ENCODE results near the gene TMEM114. TPM values are rescaled to one million over a fixed set of nuclear protein-coding genes. Genes with fewer than 3 reads are reported as not detected.

TMEM114 gene
- polyA plus RNA-seq, 1 donor from 2014 or later, result 0.62 TPM

- TF ChIP-seq MXI1 (conservative IDR thresholded peaks at IDR 0.05; ENCODE audit: poor library complexity, severe bottlenecking), result no peak
- no peak for TF ChIP-seq RAD21 (conservative IDR thresholded peaks at IDR 0.05)
- TF ChIP-seq CTCF (IDR thresholded peaks at IDR 0.05; ENCODE audit: poor library complexity, severe bottlenecking), result no peak
- no peak for TF ChIP-seq REST (IDR thresholded peaks at IDR 0.05; ENCODE audit: borderline replicate concordance)
- no peaks in the 10 kb centered on the region for H3K79me2 ChIP-seq (replicated peaks; ENCODE audit: insufficient read depth, low read length)
- H3K4me2 ChIP-seq (ENCODE audit: low read length), result no peak overlapping the region
- no peaks in the 10 kb centered on the region for H3K9me3 ChIP-seq (ENCODE audit: low read length)
- H2AFZ ChIP-seq (ENCODE audit: low read depth, low read length), result no peak overlapping the region
- no peaks in the 10 kb centered on the region for H3F3A ChIP-seq (ENCODE audit: insufficient read depth, low read length, poor library complexity, severe bottlenecking)
- no peak overlapping the region for H3K9ac ChIP-seq (ENCODE audit: low read length)
- H4K20me1 ChIP-seq (ENCODE audit: insufficient read depth), result no peaks in the 10 kb centered on the region
- H3K9me2 ChIP-seq (ENCODE audit: insufficient read depth, low read length), result no peaks in the 10 kb centered on the region
- H3K27me3 ChIP-seq (ENCODE audit: insufficient read depth, low read depth, low read length), result no peaks in the 10 kb centered on the region
- H3K4me3 ChIP-seq (ENCODE audit: low read length), result no peak overlapping the region
- no peak overlapping the region for H3K27ac ChIP-seq (ENCODE audit: low read length)
- H3K36me3 ChIP-seq (ENCODE audit: insufficient read depth, low read length), result no peaks in the 10 kb centered on the region
These were observed 15.2 kb upstream of the TMEM114 start for GRCh38 chr16:8605554-8605953.

- no peak for TF ChIP-seq CTCF (IDR thresholded peaks at IDR 0.05; ENCODE audit: poor library complexity, severe bottlenecking)
- TF ChIP-seq RAD21 (conservative IDR thresholded peaks at IDR 0.05), result no peak
- TF ChIP-seq REST (IDR thresholded peaks at IDR 0.05; ENCODE audit: borderline replicate concordance), result no peak
- TF ChIP-seq TAF1 (IDR thresholded peaks at IDR 0.05; ENCODE audit: low read depth), result no peak
- no peak for TF ChIP-seq EP300 (conservative IDR thresholded peaks at IDR 0.05; ENCODE audit: poor library complexity, severe bottlenecking)
- no peak for TF ChIP-seq MXI1 (conservative IDR thresholded peaks at IDR 0.05; ENCODE audit: poor library complexity, severe bottlenecking)
- TF ChIP-seq POLR2AphosphoS5 (IDR thresholded peaks at IDR 0.05), result no peak
- no peak for TF ChIP-seq EZH2 (IDR thresholded peaks at IDR 0.05; ENCODE audit: borderline replicate concordance, insufficient read depth, low read length, poor library complexity, severe bottlenecking)
- no peak for TF ChIP-seq SMC3 (conservative IDR thresholded peaks at IDR 0.05; ENCODE audit: poor library complexity)
- no peaks in the 10 kb centered on the region for H3K79me2 ChIP-seq (replicated peaks; ENCODE audit: insufficient read depth, low read length)
These were observed 9.9 kb upstream of the TMEM114 start for GRCh38 chr16:8600144-8600775.

More at GRCh38 chr16:8600144-8600775, 9.9 kb upstream of the TMEM114 start:
- H3K27ac ChIP-seq (ENCODE audit: low read length), result no peak overlapping the region
- no peak overlapping the region for H3K4me3 ChIP-seq (ENCODE audit: low read length)
- no peaks in the 10 kb centered on the region for H3K36me3 ChIP-seq (ENCODE audit: insufficient read depth, low read length)
- H3F3A ChIP-seq (ENCODE audit: insufficient read depth, low read length, poor library complexity, severe bottlenecking), result no peaks in the 10 kb centered on the region
- no peak overlapping the region for H3K9ac ChIP-seq (ENCODE audit: low read length)
- no peaks in the 10 kb centered on the region for H3K9me2 ChIP-seq (ENCODE audit: insufficient read depth, low read length)
- H3K9me3 ChIP-seq (ENCODE audit: low read length), result no peaks in the 10 kb centered on the region
- H4K20me1 ChIP-seq (ENCODE audit: insufficient read depth), result no peaks in the 10 kb centered on the region
- H3K27me3 ChIP-seq (ENCODE audit: insufficient read depth, low read depth, low read length), result no peaks in the 10 kb centered on the region
- H2AFZ ChIP-seq (ENCODE audit: low read depth, low read length), result no peak overlapping the region
- no peak overlapping the region for H3K4me2 ChIP-seq (ENCODE audit: low read length)
